Ectodermal cell (in vitro differentiated cells): Measurements from ENCODE around the gene DMD.
"Not testable (repeated sequence)": the region's sequence is repeated elsewhere in the genome, so short reads cannot be mapped to it uniquely, and the experiment has no call there.

Source experiments
- H3K27ac ChIP-seq: 2 replicates; pipeline ENCODE4 v1.7.0; 2013; ENCODE audit warnings: mild to moderate bottlenecking, low read depth, low read length; ENCODE audit not compliant: insufficient read depth, poor library complexity, severe bottlenecking
- H3K27me3 ChIP-seq: 2 replicates; pipeline ENCODE4 v1.7.0; 2013; ENCODE audit warnings: mild to moderate bottlenecking, low read length; ENCODE audit not compliant: insufficient read depth, control insufficient read depth, poor library complexity, severe bottlenecking
- H3K36me3 ChIP-seq: one replicate; pipeline ENCODE4 v1.7.0; 2013; ENCODE audit warnings: low read length; ENCODE audit not compliant: control insufficient read depth, insufficient read depth
- H3K4me1 ChIP-seq: one replicate; pipeline ENCODE4 v1.7.0; 2013; ENCODE audit warnings: low read length; ENCODE audit not compliant: control insufficient read depth, insufficient read depth
- H3K4me3 ChIP-seq: 2 replicates; pipeline ENCODE4 v1.7.0; 2013; ENCODE audit warnings: low read depth, low read length, control low read depth; ENCODE audit not compliant: insufficient read depth
- H3K9me3 ChIP-seq: 2 replicates; pipeline ENCODE4 v1.7.0; 2013; ENCODE audit warnings: mild to moderate bottlenecking, low read length, moderate library complexity; ENCODE audit not compliant: control insufficient read depth
- WGBS, 2 experiments: methylation state at CpG; one replicate each; pipeline ENCODE4 v1.1.7; 2013; ENCODE audit warnings: missing lambda C conversion rate in 2 of 2; 5-methylcytosine and 5-hydroxymethylcytosine counted together

Gene DMD

DNA sequence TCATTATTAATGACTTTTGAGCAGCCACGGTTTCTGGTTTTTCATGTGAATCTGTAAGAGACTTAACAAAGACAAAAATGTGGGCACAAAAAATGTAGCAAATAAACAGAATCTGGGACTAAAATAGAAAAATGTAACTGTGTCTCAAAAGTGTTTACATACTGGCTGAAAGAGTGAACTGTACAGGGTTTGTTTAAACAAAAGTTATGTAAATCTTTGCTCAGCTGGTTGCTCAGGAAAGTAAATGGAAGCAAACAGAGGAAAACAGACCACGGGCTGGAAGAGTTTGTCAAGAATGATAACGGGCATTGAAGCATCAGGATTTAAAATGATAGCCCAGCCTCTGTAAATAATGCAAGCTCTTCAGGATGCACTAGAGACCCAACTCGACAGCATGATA, 1217.7 kb downstream of the DMD start:
- no peak overlapping the region for H3K27ac ChIP-seq
- H3K9me3 ChIP-seq: no peaks in the 10 kb centered on the region
- H3K4me1 ChIP-seq: no peaks in the 10 kb centered on the region
- 78 to 86% methylated on average over 4 of the region's 4 CpGs for WGBS, 2 experiments
- H3K36me3 ChIP-seq: no peaks in the 10 kb centered on the region
- no peaks in the 10 kb centered on the region for H3K27me3 ChIP-seq
- H3K4me3 ChIP-seq: no peak overlapping the region

DNA sequence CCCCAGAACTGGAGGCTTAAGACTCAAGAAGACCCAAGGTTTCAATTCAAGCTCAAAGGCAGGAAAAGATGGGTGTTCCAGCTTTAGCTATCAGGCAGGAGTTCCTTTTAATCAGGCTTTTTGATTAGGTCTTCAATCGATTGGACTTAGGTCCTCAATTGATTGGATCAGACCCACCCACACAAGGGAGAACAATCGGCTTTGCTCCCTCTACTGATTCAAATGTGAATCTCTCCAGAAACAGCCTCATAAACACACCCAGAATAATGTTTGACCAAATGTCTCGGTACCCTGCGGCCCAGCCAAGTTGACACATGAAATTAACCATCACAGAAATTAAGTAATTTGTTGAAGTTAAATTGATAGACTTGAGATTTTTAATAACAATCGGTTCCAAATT, 1222.4 kb downstream of the DMD start:
- Histone ChIP-seq H3K27ac (no peak overlapping the region), H3K4me1 (no peaks in the 10 kb centered on the region), H3K9me3 (no peaks in the 10 kb centered on the region), H3K27me3 (no peaks in the 10 kb centered on the region), H3K4me3 (no peak overlapping the region), H3K36me3 (no peaks in the 10 kb centered on the region)
- 81 to 97% methylated on average over 2 to 4 of the region's 5 CpGs for WGBS, 2 experiments

DNA sequence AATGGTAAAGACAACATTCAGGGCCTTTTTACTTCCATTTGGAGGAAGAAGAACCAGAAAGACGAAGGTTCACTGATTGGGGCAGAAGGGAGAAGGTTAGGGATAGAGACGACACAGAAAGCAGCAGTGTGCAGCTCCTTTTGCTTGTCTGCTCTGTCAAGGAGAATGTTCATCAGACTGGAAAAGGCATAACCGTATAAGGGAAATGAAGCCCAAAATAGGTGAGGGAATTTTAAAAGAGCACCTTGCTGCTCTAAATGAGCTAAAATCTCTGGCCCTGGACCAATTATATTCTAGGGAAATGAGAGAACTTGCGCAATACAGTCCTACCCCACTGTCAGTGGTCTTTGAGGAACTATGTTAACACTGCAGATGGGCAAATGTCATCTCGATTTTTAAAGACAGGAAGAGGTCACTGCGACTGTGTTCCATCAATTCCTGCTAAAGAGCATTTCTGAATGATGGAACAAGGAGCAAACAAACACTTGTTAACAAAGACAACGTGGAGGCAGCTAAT, 1229.7 kb downstream of the DMD start:
- H3K36me3 ChIP-seq: no peaks in the 10 kb centered on the region
- no peak overlapping the region for H3K27ac ChIP-seq
- no peak overlapping the region for H3K4me3 ChIP-seq
- no peaks in the 10 kb centered on the region for H3K27me3 ChIP-seq
- H3K4me1 ChIP-seq: no peaks in the 10 kb centered on the region
- no peaks in the 10 kb centered on the region for H3K9me3 ChIP-seq
- 89 to 92% methylated on average over 7 of the region's 7 CpGs for WGBS, 2 experiments

DNA sequence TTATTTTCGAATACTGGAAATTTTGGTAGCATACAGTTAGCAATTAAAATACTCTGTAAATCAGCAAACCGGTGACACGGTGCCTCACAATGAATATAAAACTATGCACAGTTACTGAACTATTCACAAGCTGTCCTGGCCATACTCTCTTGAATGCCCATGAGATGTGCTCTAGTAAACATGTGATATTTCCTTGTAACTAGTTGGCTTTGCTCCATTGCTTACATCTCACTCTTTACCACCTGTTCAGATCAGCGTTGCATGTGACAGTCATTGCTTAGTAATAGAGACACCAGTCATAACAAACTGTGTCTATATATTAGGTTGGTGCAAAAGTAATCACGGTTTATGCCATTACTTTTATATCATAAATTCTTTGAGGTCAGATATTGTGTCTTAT, 1241.6 kb downstream of the DMD start:
- H3K27me3 ChIP-seq: no peaks in the 10 kb centered on the region
- no peak overlapping the region for H3K4me3 ChIP-seq
- no peaks in the 10 kb centered on the region for H3K9me3 ChIP-seq
- H3K36me3 ChIP-seq: no peaks in the 10 kb centered on the region
- H3K4me1 ChIP-seq: no peaks in the 10 kb centered on the region
- H3K27ac ChIP-seq: no peak overlapping the region
- 94 to 98% methylated on average over 3 of the region's 5 CpGs for WGBS, 2 experiments

DNA sequence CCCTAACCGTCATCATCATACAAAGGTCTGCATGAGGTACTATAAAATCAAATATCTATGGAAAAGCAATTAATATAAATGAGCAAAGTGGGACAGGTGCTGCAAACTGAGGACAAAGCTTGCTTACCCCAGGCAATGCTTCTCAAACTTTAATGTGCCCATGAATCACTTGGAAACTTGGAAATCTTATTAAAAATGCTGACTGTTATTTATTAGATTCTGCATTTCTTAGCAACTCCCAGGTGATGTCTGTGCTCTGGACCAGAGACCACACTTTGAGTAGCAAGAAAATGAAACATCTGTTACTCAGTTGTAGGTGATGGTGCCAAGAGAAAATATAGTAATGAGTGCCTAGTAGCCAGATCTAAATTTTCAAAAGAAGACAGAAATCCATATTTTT, 1249.1 kb downstream of the DMD start:
- Histone ChIP-seq H3K9me3 (no peaks in the 10 kb centered on the region), H3K27ac (no peak overlapping the region), H3K4me3 (no peak overlapping the region), H3K36me3 (no peaks in the 10 kb centered on the region), H3K4me1 (no peaks in the 10 kb centered on the region), H3K27me3 (no peaks in the 10 kb centered on the region)
- WGBS, 2 experiments: no CpG with 5 or more reads among the region's 1 CpG

DNA sequence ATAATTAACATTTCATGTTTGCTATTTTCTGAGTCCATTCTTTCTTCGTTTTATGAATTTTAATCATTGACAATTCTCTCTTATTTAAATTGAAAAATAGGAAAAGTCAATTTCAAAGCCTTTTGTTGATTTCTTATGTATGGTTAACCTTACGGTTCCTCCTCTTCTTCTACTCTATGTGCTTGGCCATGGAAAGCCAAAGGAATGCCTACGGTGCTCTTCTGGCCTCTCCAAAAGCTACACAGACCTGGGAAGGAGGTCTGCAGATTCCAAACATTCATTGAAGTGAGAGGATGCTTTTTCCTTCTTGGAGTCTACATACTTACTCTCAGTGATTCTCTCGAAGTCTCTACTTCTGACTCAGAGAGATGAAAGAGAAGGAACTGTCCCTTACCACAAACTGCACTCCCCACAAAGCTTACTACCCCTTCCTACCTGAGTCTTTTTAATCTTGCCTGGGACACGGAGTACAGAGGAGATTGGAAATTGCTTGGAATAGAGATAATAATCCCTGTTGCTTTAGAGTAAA, 1276.4 kb downstream of the DMD start:
- H3K4me3 ChIP-seq: no peak overlapping the region
- H3K9me3 ChIP-seq: no peaks in the 10 kb centered on the region
- H3K4me1 ChIP-seq: no peaks in the 10 kb centered on the region
- H3K36me3 ChIP-seq: no peaks in the 10 kb centered on the region
- WGBS, 2 experiments: 94 to 96% methylated on average over 3 to 4 of the region's 5 CpGs
- no peaks in the 10 kb centered on the region for H3K27me3 ChIP-seq
- H3K27ac ChIP-seq: no peak overlapping the region

DNA sequence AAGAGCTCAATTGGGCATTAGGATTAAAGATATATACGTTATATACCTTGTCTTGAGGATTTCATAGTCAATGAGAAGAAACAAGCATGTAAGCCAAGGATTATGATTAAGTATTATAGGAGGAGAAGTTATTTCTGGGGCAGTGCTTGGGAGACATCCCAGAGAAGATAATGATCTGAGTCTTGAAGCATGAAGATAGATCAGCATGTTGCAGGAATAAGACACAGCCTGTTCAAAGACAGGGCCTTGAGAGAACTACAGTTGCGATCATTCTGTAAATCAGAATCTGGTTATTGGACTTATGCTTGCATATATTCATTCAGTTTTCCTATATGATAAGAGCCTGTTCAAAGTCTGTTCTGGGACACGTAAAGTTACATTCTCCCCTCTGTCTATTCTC, 1277.3 kb downstream of the DMD start:
- H3K27ac ChIP-seq: no peak overlapping the region
- 93 to 97% methylated on average over 1 to 2 of the region's 3 CpGs for WGBS, 2 experiments
- no peaks in the 10 kb centered on the region for H3K9me3 ChIP-seq
- H3K4me1 ChIP-seq: no peaks in the 10 kb centered on the region
- H3K4me3 ChIP-seq: no peak overlapping the region
- H3K27me3 ChIP-seq: no peaks in the 10 kb centered on the region
- no peaks in the 10 kb centered on the region for H3K36me3 ChIP-seq

DNA sequence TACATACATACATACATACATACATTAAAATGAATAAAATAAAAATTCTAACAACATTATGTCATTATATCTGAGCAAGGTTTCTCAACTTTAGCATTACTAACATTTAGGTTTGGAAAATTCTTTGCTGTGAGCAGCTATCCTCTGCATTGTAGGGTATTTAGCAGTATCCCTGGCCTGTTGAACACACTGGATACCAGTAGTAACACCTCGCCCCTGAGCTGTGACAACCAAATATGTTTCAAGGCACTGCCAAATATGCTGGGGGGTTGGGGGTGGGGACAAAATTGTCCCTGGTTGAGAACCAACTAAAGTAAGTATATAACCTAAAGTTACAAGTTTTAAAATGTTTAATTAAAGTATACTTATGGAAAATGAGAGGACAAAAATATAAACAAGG, 1278.6 kb downstream of the DMD start:
- Histone ChIP-seq H3K9me3 (no peaks in the 10 kb centered on the region), H3K4me3 (no peak overlapping the region), H3K27ac (no peak overlapping the region), H3K27me3 (no peaks in the 10 kb centered on the region), H3K4me1 (no peaks in the 10 kb centered on the region), H3K36me3 (no peaks in the 10 kb centered on the region)
- WGBS, 2 experiments: 100% methylated on average over 1 of the region's 1 CpG; no CpG with 5 or more reads in 1 of the 2 experiments

DNA sequence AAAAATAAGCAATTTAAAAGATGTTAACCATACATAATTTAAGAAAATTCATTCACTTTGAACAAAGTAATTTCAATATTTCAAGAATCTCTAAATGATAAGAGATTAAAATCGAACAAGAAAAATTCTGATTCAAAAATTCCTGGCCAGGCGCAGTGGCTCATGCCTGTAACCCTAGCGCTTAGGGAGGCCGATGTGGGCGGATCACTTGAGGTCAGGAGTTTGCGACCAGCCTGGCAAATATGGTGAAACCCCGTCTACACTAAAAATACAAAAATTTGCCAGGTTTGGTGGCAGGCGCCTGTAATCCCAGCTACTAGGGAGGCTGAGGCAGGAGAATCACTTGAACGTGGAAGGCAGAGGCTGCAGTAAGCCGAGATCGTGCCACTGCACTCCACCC, 1279.0 kb downstream of the DMD start:
- 94 to 97% methylated on average over 11 of the region's 11 CpGs for WGBS, 2 experiments
- H3K27me3 ChIP-seq: not testable (repeated sequence)

DNA sequence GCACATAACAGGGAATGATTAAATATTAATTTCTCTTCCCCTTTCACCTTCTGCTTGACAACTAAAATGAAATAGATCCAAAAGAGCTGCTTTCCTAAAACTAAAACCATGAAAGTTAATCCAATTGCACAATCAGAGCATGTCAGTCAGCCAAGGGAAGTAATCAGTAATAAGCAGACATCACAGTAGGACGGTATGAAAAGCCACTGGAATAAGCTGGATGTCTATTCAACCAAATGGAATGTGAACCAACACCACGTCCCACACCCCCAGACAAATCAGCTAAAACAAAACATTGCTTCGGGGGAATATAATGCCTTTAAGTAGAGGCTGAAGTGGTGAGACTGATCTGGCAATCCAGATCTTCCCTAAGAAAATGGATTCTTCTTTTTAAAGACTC, 1280.1 kb downstream of the DMD start:
- Histone ChIP-seq H3K4me1 (no peaks in the 10 kb centered on the region), H3K36me3 (no peaks in the 10 kb centered on the region), H3K27me3 (no peaks in the 10 kb centered on the region), H3K27ac (no peak overlapping the region), H3K4me3 (no peak overlapping the region), H3K9me3 (no peaks in the 10 kb centered on the region)
- no CpG with 5 or more reads among the region's 3 CpGs for WGBS, 2 experiments

More for the DNA sequence above, 1279.0 kb downstream of the DMD start:
- H3K4me3 ChIP-seq, H3K4me1 ChIP-seq, H3K27ac ChIP-seq, H3K36me3 ChIP-seq, H3K9me3 ChIP-seq: not testable (repeated sequence)

DNA sequence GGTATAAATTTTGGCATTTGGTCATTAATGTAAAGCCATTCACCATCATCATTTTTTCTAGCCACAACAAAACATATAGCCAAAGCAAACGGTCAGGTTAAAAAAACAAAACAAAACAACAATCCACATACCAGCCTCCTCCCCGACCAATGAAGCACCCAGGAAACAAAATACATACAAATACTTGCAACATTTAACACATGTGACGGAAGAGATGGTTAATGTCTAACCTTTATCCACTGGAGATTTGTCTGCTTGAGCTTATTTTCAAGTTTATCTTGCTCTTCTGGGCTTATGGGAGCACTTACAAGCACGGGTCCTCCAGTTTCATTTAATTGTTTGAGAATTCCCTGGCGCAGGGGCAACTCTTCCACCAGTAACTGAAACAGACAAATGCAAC, 1282.0 kb downstream of the DMD start:
- no peaks in the 10 kb centered on the region for H3K27me3 ChIP-seq
- H3K27ac ChIP-seq: no peak overlapping the region
- H3K4me3 ChIP-seq: no peak overlapping the region
- no peaks in the 10 kb centered on the region for H3K9me3 ChIP-seq
- H3K36me3 ChIP-seq: no peaks in the 10 kb centered on the region
- no peaks in the 10 kb centered on the region for H3K4me1 ChIP-seq
- 93 to 98% methylated on average over 5 of the region's 5 CpGs for WGBS, 2 experiments
